ENCODE measurements around the gene RPF1.

GRCh38 chr1:84430546-84430945 lies 48.5 kb upstream of the RPF1 start:
- no peak for TF ChIP-seq CTCF (IDR thresholded peaks at IDR 0.05)
- no peak for TF ChIP-seq POLR2A (IDR thresholded peaks at IDR 0.05)

Measured in body of pancreas (tissue), 4 donors.